T-helper 17 cell (primary cell): ENCODE results near the gene SLC22A16. TPM values are rescaled to one million over a fixed set of nuclear protein-coding genes. Genes with fewer than 3 reads are reported as not detected.
"Not testable (repeated sequence)": the region's sequence is repeated elsewhere in the genome, so short reads cannot be mapped to it uniquely, and the experiment has no call there.

Source experiments
- ATAC-seq: fragments of 150-1000 bp; cut with Tn5 transposase; 2 replicates; pipeline ENCODE4 v1.10.0; 2021; ENCODE audit warnings: mild to moderate bottlenecking, moderate library complexity
- DNase-seq, 3 donors: peaks; one replicate each; pipeline versions ENCODE4 v3.0.0 to v3.0.0-alpha.2; 2020 to 2021
- H3K9me3 ChIP-seq: one replicate; pipeline ENCODE4 v1.7.0; 2013; ENCODE audit warnings: low read length, mild to moderate bottlenecking; ENCODE audit not compliant: control insufficient read depth, poor library complexity, severe bottlenecking
- H3K27ac Mint-ChIP-seq: one replicate; pipeline ENCODE4 v1.8.0; 2022; ENCODE audit warnings: mild to moderate bottlenecking, moderate library complexity, mixed read lengths
- H3K27me3 Mint-ChIP-seq: one replicate; pipeline ENCODE4 v1.8.0; 2022; ENCODE audit warnings: mixed read lengths
- H3K36me3 Mint-ChIP-seq: one replicate; pipeline ENCODE4 v1.8.0; 2022; ENCODE audit warnings: low read depth, mixed read lengths
- H3K4me1 Mint-ChIP-seq: one replicate; pipeline ENCODE4 v1.8.0; 2022; ENCODE audit warnings: mild to moderate bottlenecking, mixed read lengths
- H3K4me3 Mint-ChIP-seq: one replicate; pipeline ENCODE4 v1.8.0; 2022; ENCODE audit warnings: mild to moderate bottlenecking, moderate library complexity, mixed read lengths
- total RNA-seq, 4 donors: library from RNA in 2 of 4; stranded (reverse) in 2 of 4; gene quantifications; one replicate each; pipeline ENCODE4 v1.2.3 and lab custom pipeline; 2022 to 2026

SLC22A16 gene
- total RNA-seq, 2 donors from 2014 or later, result not detected

- H3K4me3 Mint-ChIP-seq, H3K9me3 ChIP-seq, H3K36me3 Mint-ChIP-seq, ATAC-seq, H3K4me1 Mint-ChIP-seq, DNase-seq, H3K27ac Mint-ChIP-seq: not testable (repeated sequence)
- H3K27me3 Mint-ChIP-seq, result peaks cover 39% of the 10 kb centered on the region
These were observed 18.7 kb downstream of the SLC22A16 start for GRCh38 chr6:110457567-110458175.

GRCh38 chr6:110456694-110457093, 19.7 kb downstream of the SLC22A16 start:
- DNase-seq (no peak), ATAC-seq (no peak)
- Mint-ChIP-seq H3K27ac (no peak overlapping the region), H3K4me1 (no peaks in the 10 kb centered on the region), H3K36me3 (peaks cover 3% of the 10 kb centered on the region), H3K4me3 (no peak overlapping the region), H3K27me3 (peaks cover 47% of the 10 kb centered on the region)
- no peaks in the 10 kb centered on the region for H3K9me3 ChIP-seq

GRCh38 chr6:110449541-110449895, 26.9 kb downstream of the SLC22A16 start:
- H3K27me3 Mint-ChIP-seq, result peaks cover 42% of the 10 kb centered on the region
- no peak overlapping the region for H3K4me3 Mint-ChIP-seq
- H3K4me1 Mint-ChIP-seq, result no peaks in the 10 kb centered on the region
- DNase-seq, result no peak
- no peaks in the 10 kb centered on the region for H3K9me3 ChIP-seq
- ATAC-seq, result no peak
- H3K27ac Mint-ChIP-seq, result no peak overlapping the region
- H3K36me3 Mint-ChIP-seq, result peaks cover 2% of the 10 kb centered on the region

- H3K9me3 ChIP-seq, result no peaks in the 10 kb centered on the region
- Mint-ChIP-seq H3K27me3 (peaks cover 39% of the 10 kb centered on the region), H3K36me3 (peaks cover 2% of the 10 kb centered on the region), H3K27ac (no peak overlapping the region), H3K4me3 (no peak overlapping the region), H3K4me1 (no peaks in the 10 kb centered on the region)
- no peak for DNase-seq
- no peak for ATAC-seq
These were observed 27.4 kb downstream of the SLC22A16 start for GRCh38 chr6:110448846-110449540.

- Mint-ChIP-seq H3K27me3 (peaks cover 33% of the 10 kb centered on the region), H3K4me1 (no peaks in the 10 kb centered on the region), H3K36me3 (peaks cover 2% of the 10 kb centered on the region), H3K27ac (no peak overlapping the region), H3K4me3 (no peak overlapping the region)
- H3K9me3 ChIP-seq, result no peaks in the 10 kb centered on the region
- no peak for ATAC-seq
- no peak for DNase-seq
These were observed 28.7 kb downstream of the SLC22A16 start for GRCh38 chr6:110447761-110448160.

GRCh38 chr6:110446405-110446804, 30.0 kb downstream of the SLC22A16 start:
- DNase-seq (no peak), ATAC-seq (no peak)
- no peaks in the 10 kb centered on the region for H3K9me3 ChIP-seq
- H3K27ac Mint-ChIP-seq, result no peak overlapping the region
- no peaks in the 10 kb centered on the region for H3K4me1 Mint-ChIP-seq
- H3K27me3 Mint-ChIP-seq, result peaks cover 31% of the 10 kb centered on the region
- no peak overlapping the region for H3K4me3 Mint-ChIP-seq
- peaks cover 2% of the 10 kb centered on the region for H3K36me3 Mint-ChIP-seq

- ATAC-seq (no peak), DNase-seq (no peak)
- Mint-ChIP-seq H3K4me1 (no peaks in the 10 kb centered on the region), H3K36me3 (peaks cover 2% of the 10 kb centered on the region), H3K27ac (no peak overlapping the region), H3K4me3 (no peak overlapping the region), H3K27me3 (peaks cover 39% of the 10 kb centered on the region)
- no peaks in the 10 kb centered on the region for H3K9me3 ChIP-seq
These were observed 36.4 kb downstream of the SLC22A16 start for GRCh38 chr6:110440026-110440425.

- Mint-ChIP-seq H3K27ac (no peak overlapping the region), H3K4me1 (no peaks in the 10 kb centered on the region)
These were observed 37.1 kb downstream of the SLC22A16 start for GRCh38 chr6:110439356-110439755.

GRCh38 chr6:110434961-110435602, 41.3 kb downstream of the SLC22A16 start:
- H3K27me3 Mint-ChIP-seq, result peaks cover 19% of the 10 kb centered on the region
- H3K9me3 ChIP-seq, result no peaks in the 10 kb centered on the region
- H3K27ac Mint-ChIP-seq, result no peak overlapping the region
- ATAC-seq (no peak), DNase-seq (no peak)
- H3K4me1 Mint-ChIP-seq, result peaks cover 2% of the 10 kb centered on the region
- H3K4me3 Mint-ChIP-seq, result no peak overlapping the region
- no peaks in the 10 kb centered on the region for H3K36me3 Mint-ChIP-seq

More at GRCh38 chr6:110439356-110439755, 37.1 kb downstream of the SLC22A16 start:
- Mint-ChIP-seq H3K27me3 (peaks cover 35% of the 10 kb centered on the region), H3K36me3 (no peaks in the 10 kb centered on the region), H3K4me3 (no peak overlapping the region)
- no peaks in the 10 kb centered on the region for H3K9me3 ChIP-seq
- ATAC-seq (no peak), DNase-seq (no peak)

- Mint-ChIP-seq H3K4me3 (no peak overlapping the region), H3K4me1 (peaks cover 2% of the 10 kb centered on the region), H3K27me3 (peaks cover 29% of the 10 kb centered on the region), H3K27ac (no peak overlapping the region), H3K36me3 (no peaks in the 10 kb centered on the region)
- DNase-seq, result no peak
- no peak for ATAC-seq
- H3K9me3 ChIP-seq, result no peaks in the 10 kb centered on the region
These were observed 44.0 kb downstream of the SLC22A16 start for GRCh38 chr6:110432285-110432900.

GRCh38 chr6:110430741-110431140, 45.7 kb downstream of the SLC22A16 start:
- H3K27me3 Mint-ChIP-seq, result peaks cover 41% of the 10 kb centered on the region
- H3K9me3 ChIP-seq, result no peaks in the 10 kb centered on the region
- H3K27ac Mint-ChIP-seq, result no peak overlapping the region
- H3K4me1 Mint-ChIP-seq, result peaks cover 2% of the 10 kb centered on the region
- no peak for DNase-seq
- H3K4me3 Mint-ChIP-seq, result no peak overlapping the region
- no peak for ATAC-seq
- H3K36me3 Mint-ChIP-seq, result no peaks in the 10 kb centered on the region

GRCh38 chr6:110430236-110430635, 46.2 kb downstream of the SLC22A16 start:
- ATAC-seq (no peak), DNase-seq (no peak)
- peaks cover 2% of the 10 kb centered on the region for H3K4me1 Mint-ChIP-seq
- H3K27ac Mint-ChIP-seq, result no peak overlapping the region
- H3K27me3 Mint-ChIP-seq, result peaks cover 46% of the 10 kb centered on the region
- no peaks in the 10 kb centered on the region for H3K36me3 Mint-ChIP-seq
- H3K4me3 Mint-ChIP-seq, result no peak overlapping the region
- H3K9me3 ChIP-seq, result no peaks in the 10 kb centered on the region

GRCh38 chr6:110428153-110428552, 48.3 kb downstream of the SLC22A16 start:
- ATAC-seq (no peak), DNase-seq (no peak)
- H3K9me3 ChIP-seq, result no peaks in the 10 kb centered on the region
- Mint-ChIP-seq H3K4me3 (no peak overlapping the region), H3K4me1 (peaks cover 2% of the 10 kb centered on the region), H3K27ac (no peak overlapping the region), H3K27me3 (peaks cover 60% of the 10 kb centered on the region), H3K36me3 (no peaks in the 10 kb centered on the region)
